Cardiac muscle cell (in vitro differentiated cells and primary cell): ENCODE measurements around the gene KATNA1. TPM values are rescaled to one million over a fixed set of nuclear protein-coding genes. Genes with fewer than 3 reads are reported as not detected.

Source experiments
- DNase-seq, 2 donors: peaks; one replicate each; pipeline versions ENCODE4 v3.0.0 to v3.0.0-alpha.2; 2010 to 2017; ENCODE audit warnings: low read depth in 1 of 2, low spot score in 1 of 2
- H3K27ac ChIP-seq: fragments of 200-600 bp; sonication (generic); 2 replicates; pipeline ENCODE4 v1.5.1; 2016
- H3K27me3 ChIP-seq: fragments of 200-600 bp; sonication (generic); 2 replicates; pipeline ENCODE4 v1.6.0; 2016; ENCODE audit warnings: control low read depth
- H3K36me3 ChIP-seq: fragments of 200-600 bp; sonication (generic); 2 replicates; pipeline ENCODE4 v1.5.1; 2016; ENCODE audit warnings: control low read depth
- H3K4me1 ChIP-seq: fragments of 200-600 bp; sonication (generic); 2 replicates; pipeline ENCODE4 v1.8.1; 2017; ENCODE audit warnings: low read depth, mild to moderate bottlenecking, mixed run types
- H3K4me3 ChIP-seq: fragments of 200-600 bp; sonication (generic); 2 replicates; pipeline ENCODE4 v1.5.1; 2016; ENCODE audit warnings: mild to moderate bottlenecking
- H3K9me3 ChIP-seq: fragments of 200-600 bp; sonication (generic); 2 replicates; pipeline ENCODE4 v1.5.1; 2017; ENCODE audit warnings: low read depth, mild to moderate bottlenecking, control low read depth
- CTCF ChIP-seq: IDR thresholded peaks from 2 replicates; pipeline ENCODE4 v1.5.1; 2012; ENCODE audit warnings: low read depth, mild to moderate bottlenecking, low read length
- polyA plus RNA-seq: library from polyadenylated mRNA; unstranded; fragments of >200 nt; fragmentation: Nextera tagmentation; extraction: Ambion mirVana; gene quantifications from 2 replicates; pipeline ENCODE4 v1.2.1, GENCODE V29; 2016
- total RNA-seq: library from RNA; depleted of rRNA; stranded (reverse); fragments of >200 nt; gene quantifications from 2 replicates; pipeline ENCODE4 v1.2.3, GENCODE V29; 2016

Gene KATNA1
- total and polyA plus RNA-seq, 2 experiments from 2014 or later: 16.1 to 22.5 TPM

- DNase-seq: peak; percentile 42 to 64
- no peak for TF ChIP-seq CTCF
- peaks cover 4% of the 10 kb centered on the region for H3K4me1 ChIP-seq
- H3K27ac ChIP-seq: peak overlapping the region; percentile 90
- peaks cover 19% of the 10 kb centered on the region for H3K27me3 ChIP-seq
- peak overlapping the region; percentile 86 for H3K4me3 ChIP-seq
- no peaks in the 10 kb centered on the region for H3K9me3 ChIP-seq
- no peaks in the 10 kb centered on the region for H3K36me3 ChIP-seq
Observed at GRCh38 chr6:149566410-149567193, 81.9 kb downstream of the KATNA1 start.

GRCh38 chr6:149565527-149566409, 82.7 kb downstream of the KATNA1 start, which contains the start of gene GINM1:
TSS of gene GINM1 (plus strand) at chr6:149566375. CDS start at chr6:149566415, 40 bp downstream.
- H3K4me3 ChIP-seq: peak within 1 kb of the TSS; percentile 86
- TF ChIP-seq CTCF: peak; percentile 70
- peaks cover 4% of the 10 kb centered on the region for H3K4me1 ChIP-seq
- no peaks in the 10 kb centered on the region for H3K9me3 ChIP-seq
- H3K36me3 ChIP-seq: no peaks in the 10 kb centered on the region
- H3K27ac ChIP-seq: peak within 1 kb of the TSS; percentile 90
- H3K27me3 ChIP-seq: peaks cover 19% of the 10 kb centered on the region
- peak; percentile 95 to 97 for DNase-seq

- DNase-seq: no peak
- peaks cover 38% of the 10 kb centered on the region for H3K27me3 ChIP-seq
- no peaks in the 10 kb centered on the region for H3K36me3 ChIP-seq
- H3K4me3 ChIP-seq: no peak overlapping the region
- TF ChIP-seq CTCF: no peak
- H3K4me1 ChIP-seq: peaks cover 4% of the 10 kb centered on the region
- no peak overlapping the region for H3K27ac ChIP-seq
- no peaks in the 10 kb centered on the region for H3K9me3 ChIP-seq
Observed at GRCh38 chr6:149563928-149564325, 84.6 kb downstream of the KATNA1 start.

GRCh38 chr6:149563203-149563927, 85.1 kb downstream of the KATNA1 start:
- no peak for TF ChIP-seq CTCF
- Histone ChIP-seq H3K4me1 (peaks cover 4% of the 10 kb centered on the region), H3K9me3 (no peaks in the 10 kb centered on the region), H3K27ac (no peak overlapping the region), H3K27me3 (peaks cover 43% of the 10 kb centered on the region), H3K36me3 (no peaks in the 10 kb centered on the region), H3K4me3 (no peak overlapping the region)
- DNase-seq: peak in 1 of 2 donors; percentile 73

- Histone ChIP-seq H3K4me1 (peaks cover 4% of the 10 kb centered on the region), H3K36me3 (no peaks in the 10 kb centered on the region), H3K4me3 (no peak overlapping the region), H3K9me3 (no peaks in the 10 kb centered on the region), H3K27me3 (peaks cover 50% of the 10 kb centered on the region), H3K27ac (no peak overlapping the region)
- DNase-seq: peak in 1 of 2 donors; percentile 13
- TF ChIP-seq CTCF: peak; percentile 49
Observed at GRCh38 chr6:149560736-149561135, 87.8 kb downstream of the KATNA1 start.
